HAP-1 (cell line): ENCODE measurements around the gene MCM9.
"Not testable (repeated sequence)": the region's sequence is repeated elsewhere in the genome, so short reads cannot be mapped to it uniquely, and the experiment has no call there.

Source experiments
- DNase-seq, 2 experiments: peaks; one replicate each; pipeline ENCODE4 v3.0.0-alpha.2; 2016 to 2020; ENCODE audit warnings: low spot score in 2 of 2
- H3K27me3 ChIP-seq: fragments of 250-450 bp; sonication (Bioruptor Pico); 2 replicates; pipeline ENCODE4 v1.5.1; 2020; ENCODE audit warnings: low read depth, mild to moderate bottlenecking, moderate library complexity
- H3K36me3 ChIP-seq: fragments of 250-450 bp; sonication (Bioruptor Pico); replicated peaks from 2 replicates; pipeline ENCODE4 v1.5.1; 2020; ENCODE audit warnings: mild to moderate bottlenecking
- H3K4me1 ChIP-seq: fragments of 250-450 bp; sonication (Bioruptor Pico); 2 replicates; pipeline ENCODE4 v1.5.1; 2020; ENCODE audit warnings: mild to moderate bottlenecking
- H3K4me3 ChIP-seq: fragments of 250-450 bp; sonication (Bioruptor Pico); 2 replicates; pipeline ENCODE4 v1.5.1; 2020; ENCODE audit warnings: mild to moderate bottlenecking, moderate library complexity
- H3K9me3 ChIP-seq: fragments of 250-450 bp; sonication (Bioruptor Pico); 2 replicates; pipeline ENCODE4 v1.5.1; 2020; ENCODE audit warnings: mild to moderate bottlenecking, moderate library complexity
- in situ Hi-C: fragments of 300-500 bp; cut with MboI; formaldehyde crosslinking; loops from 3 replicates; pipeline ENCODE4 v1.14.3; 2020; ENCODE audit warnings: low sequenced_read_pairs, inconsistent platforms, mixed read lengths

The MCM9 gene

DNA sequence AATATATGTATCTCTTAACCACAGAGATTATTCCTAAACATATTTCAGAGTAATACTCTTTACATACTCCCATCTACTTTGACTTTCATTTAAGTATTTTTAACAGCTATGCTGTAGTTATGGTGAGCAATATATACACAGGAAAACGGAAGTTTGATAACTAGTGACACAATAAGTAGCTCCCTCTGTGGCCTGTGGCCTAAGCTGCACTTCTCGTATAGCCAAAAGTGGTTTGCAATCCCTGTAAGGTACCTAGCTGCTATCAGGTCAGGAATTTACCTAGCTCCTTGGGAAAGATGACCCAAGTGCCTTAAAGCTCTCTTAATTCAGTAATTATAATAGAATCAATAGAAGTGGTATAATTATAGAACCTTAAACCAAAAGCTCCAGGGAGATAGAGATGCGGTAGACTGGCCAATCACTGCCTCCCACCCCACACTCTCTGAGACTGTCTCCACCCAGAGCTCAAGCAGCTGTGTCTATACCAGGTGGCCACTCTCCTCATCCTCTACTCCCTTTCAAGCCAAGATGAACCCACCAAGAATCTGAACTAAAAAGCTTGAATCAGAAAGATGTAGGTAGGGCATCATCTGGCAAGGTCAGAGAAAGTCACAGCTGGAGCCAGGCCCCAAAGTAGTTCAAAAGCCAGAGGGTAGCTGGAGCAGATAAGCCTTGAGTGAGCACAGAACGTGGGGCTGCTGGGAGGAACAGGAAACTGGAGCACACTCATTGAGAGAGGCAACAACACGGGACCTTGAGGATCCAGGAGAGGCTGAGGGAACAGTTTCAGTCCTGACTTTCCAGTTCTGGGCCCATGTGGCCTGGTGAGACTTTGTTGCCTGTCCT, 125.9 kb downstream of the MCM9 start:
- DNase-seq, result no peak
- in situ Hi-C loops, result no loop called here
- no peaks in the 10 kb centered on the region for H3K9me3 ChIP-seq
- no peaks in the 10 kb centered on the region for H3K36me3 ChIP-seq
- H3K4me3 ChIP-seq, result no peak overlapping the region
- H3K27me3 ChIP-seq, result no peaks in the 10 kb centered on the region
- H3K4me1 ChIP-seq, result no peaks in the 10 kb centered on the region

- H3K4me1 ChIP-seq, result peaks cover 2% of the 10 kb centered on the region; the same call in 1 of the 2 replicates
- no peak for DNase-seq
- no peaks in the 10 kb centered on the region for H3K9me3 ChIP-seq
Observed at GRCh38 chr6:118804091-118804490, 130.9 kb downstream of the MCM9 start.

DNA sequence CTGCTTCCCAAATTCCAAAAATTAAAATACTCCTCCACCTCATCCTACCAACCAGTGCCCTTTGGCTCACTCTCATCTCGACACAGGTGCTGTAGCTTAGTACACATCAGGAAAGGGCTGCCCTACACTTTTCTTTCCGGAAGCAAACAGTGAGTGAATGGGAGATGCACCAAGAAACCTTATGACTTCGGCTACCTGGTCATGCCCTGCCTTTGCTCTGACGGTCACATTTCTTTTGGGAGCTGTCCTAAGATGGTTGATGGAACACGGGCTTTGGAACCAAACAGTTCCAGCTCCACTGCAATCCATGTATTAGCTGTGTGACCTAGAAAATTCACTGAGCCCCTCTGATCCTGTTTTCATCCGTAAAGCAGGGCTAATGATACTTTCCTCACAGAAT, 133.7 kb downstream of the MCM9 start:
- DNase-seq, result no peak
- H3K9me3 ChIP-seq, result no peaks in the 10 kb centered on the region
- H3K36me3 ChIP-seq, result no peaks in the 10 kb centered on the region
- no peaks in the 10 kb centered on the region for H3K27me3 ChIP-seq
- H3K4me1 ChIP-seq, result peaks cover 2% of the 10 kb centered on the region; the same call in 1 of the 2 replicates
- in situ Hi-C loops, result no loop called here
- no peak overlapping the region for H3K4me3 ChIP-seq

More at GRCh38 chr6:118804091-118804490, 130.9 kb downstream of the MCM9 start:
- H3K27me3 ChIP-seq, result no peaks in the 10 kb centered on the region
- no peak overlapping the region for H3K4me3 ChIP-seq
- no peaks in the 10 kb centered on the region for H3K36me3 ChIP-seq
- in situ Hi-C loops, result no loop called here

- in situ Hi-C loops, result no loop called here
- H3K4me1 ChIP-seq, result peaks cover 2% of the 10 kb centered on the region; the same call in 1 of the 2 replicates
- no peaks in the 10 kb centered on the region for H3K9me3 ChIP-seq
- H3K27me3 ChIP-seq, result no peaks in the 10 kb centered on the region
- peak; percentile 90 for DNase-seq
- no peaks in the 10 kb centered on the region for H3K36me3 ChIP-seq
- no peak overlapping the region for H3K4me3 ChIP-seq
Observed at GRCh38 chr6:118800394-118801071, 134.4 kb downstream of the MCM9 start.

DNA sequence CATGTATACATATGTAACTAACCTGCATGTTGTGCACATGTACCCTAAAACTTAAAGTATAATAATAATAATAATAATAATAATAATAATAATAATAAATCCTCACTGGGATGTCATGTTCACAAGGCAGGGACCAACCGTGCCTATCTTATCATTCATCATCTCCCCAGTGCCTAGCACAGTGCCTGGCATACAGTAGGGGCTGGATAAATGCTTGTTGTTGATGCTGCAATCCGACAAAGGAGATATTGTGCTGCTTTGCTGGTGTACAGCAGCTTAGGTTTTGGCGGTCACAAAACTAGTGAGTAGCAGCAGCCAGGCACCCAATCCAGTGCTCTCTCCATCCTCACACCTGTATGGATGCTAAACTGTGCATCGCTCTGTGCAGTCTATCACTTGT, 135.1 kb downstream of the MCM9 start:
- no peak for DNase-seq
- no peaks in the 10 kb centered on the region for H3K9me3 ChIP-seq
- in situ Hi-C loops, result loop anchor here (25.0 kb wide), 1 partner anchor 513 kb away; no protein-coding TSS in a partner anchor
- peaks cover 2% of the 10 kb centered on the region; the same call in 1 of the 2 replicates for H3K4me1 ChIP-seq
- no peak overlapping the region for H3K4me3 ChIP-seq
- no peaks in the 10 kb centered on the region for H3K27me3 ChIP-seq
- no peaks in the 10 kb centered on the region for H3K36me3 ChIP-seq

DNA sequence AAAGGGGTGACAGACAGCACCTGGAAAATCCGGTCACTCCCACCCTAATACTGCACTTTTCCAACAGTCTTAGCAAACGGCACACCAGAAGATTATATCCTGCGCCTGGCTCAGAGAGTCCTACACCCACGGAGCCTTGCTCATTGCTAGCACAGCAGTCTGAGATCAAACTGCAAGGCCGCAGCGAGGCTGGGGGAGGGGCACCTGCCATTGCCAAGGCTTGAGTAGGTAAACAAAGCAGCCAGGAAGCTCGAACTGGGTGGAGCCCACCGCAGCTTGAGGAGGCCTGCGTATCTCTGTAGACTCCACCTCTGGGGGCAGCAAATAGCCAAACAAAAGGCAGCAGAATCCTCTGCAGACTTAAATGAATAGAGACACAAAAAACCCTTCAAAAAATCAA, 138.4 kb downstream of the MCM9 start:
- in situ Hi-C loops, result loop anchor here (25.0 kb wide), 1 partner anchor 509 kb away; no protein-coding TSS in a partner anchor
- not testable (repeated sequence) for H3K9me3 ChIP-seq, H3K36me3 ChIP-seq, H3K4me1 ChIP-seq, H3K4me3 ChIP-seq, H3K27me3 ChIP-seq
- DNase-seq, result peak; percentile 55 to 82

DNA sequence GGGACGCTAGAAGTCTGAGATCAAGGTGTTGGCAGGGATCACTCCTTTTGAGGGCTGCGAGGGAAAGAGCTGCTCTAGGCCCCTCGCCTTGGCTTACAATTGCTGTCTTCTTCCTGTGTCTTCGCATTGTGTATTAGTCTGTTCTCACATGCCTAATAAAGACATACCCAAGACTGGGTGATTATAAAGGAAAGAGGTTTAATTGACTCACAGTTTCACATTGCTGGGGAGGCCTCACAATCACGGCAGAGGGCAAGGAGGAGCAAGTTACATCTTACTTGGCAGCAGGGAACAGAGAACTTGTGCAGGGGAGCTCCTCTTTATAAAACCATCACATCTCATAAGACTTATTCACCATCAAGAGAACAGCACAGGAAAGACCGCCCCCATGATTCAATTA, 143.5 kb downstream of the MCM9 start:
- no peak for DNase-seq
- no peak overlapping the region for H3K4me3 ChIP-seq
- no peaks in the 10 kb centered on the region for H3K4me1 ChIP-seq
- in situ Hi-C loops, result loop anchor here (25.0 kb wide), 1 partner anchor 504 kb away; no protein-coding TSS in a partner anchor
- H3K9me3 ChIP-seq, result no peaks in the 10 kb centered on the region
- H3K27me3 ChIP-seq, result no peaks in the 10 kb centered on the region
- H3K36me3 ChIP-seq, result no peaks in the 10 kb centered on the region

DNA sequence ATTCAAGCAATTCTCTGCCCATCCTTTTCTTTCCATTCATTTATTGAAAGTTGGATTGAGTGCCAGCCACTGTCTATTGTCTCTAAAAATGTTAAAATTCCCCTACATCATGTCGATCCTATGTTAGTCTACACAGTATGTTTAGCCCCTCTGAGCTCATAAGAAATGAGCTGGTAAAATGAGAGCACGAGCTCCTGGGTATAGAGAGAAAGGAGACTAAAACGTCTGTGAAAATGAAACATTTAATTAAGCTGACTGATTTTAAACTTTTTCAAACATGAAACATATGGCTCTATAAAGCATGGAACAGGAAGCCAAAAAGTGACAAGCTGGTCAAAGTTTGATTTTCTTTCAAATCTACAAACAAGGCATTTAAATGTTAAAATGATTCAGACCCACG, 145.0 kb downstream of the MCM9 start:
- in situ Hi-C loops, result loop anchor here (25.0 kb wide), 1 partner anchor 503 kb away; no protein-coding TSS in a partner anchor
- no peak for DNase-seq
- Histone ChIP-seq H3K9me3 (no peaks in the 10 kb centered on the region), H3K27me3 (no peaks in the 10 kb centered on the region), H3K4me1 (no peaks in the 10 kb centered on the region), H3K36me3 (no peaks in the 10 kb centered on the region), H3K4me3 (no peak overlapping the region)

GRCh38 chr6:118789419-118789818, 145.5 kb downstream of the MCM9 start:
- Histone ChIP-seq H3K36me3 (no peaks in the 10 kb centered on the region), H3K4me3 (no peak overlapping the region), H3K4me1 (no peaks in the 10 kb centered on the region; the same call in 1 of the 2 replicates), H3K27me3 (no peaks in the 10 kb centered on the region), H3K9me3 (no peaks in the 10 kb centered on the region)
- DNase-seq, result no peak
- in situ Hi-C loops, result loop anchor here (25.0 kb wide), 1 partner anchor 502 kb away; no protein-coding TSS in a partner anchor

DNA sequence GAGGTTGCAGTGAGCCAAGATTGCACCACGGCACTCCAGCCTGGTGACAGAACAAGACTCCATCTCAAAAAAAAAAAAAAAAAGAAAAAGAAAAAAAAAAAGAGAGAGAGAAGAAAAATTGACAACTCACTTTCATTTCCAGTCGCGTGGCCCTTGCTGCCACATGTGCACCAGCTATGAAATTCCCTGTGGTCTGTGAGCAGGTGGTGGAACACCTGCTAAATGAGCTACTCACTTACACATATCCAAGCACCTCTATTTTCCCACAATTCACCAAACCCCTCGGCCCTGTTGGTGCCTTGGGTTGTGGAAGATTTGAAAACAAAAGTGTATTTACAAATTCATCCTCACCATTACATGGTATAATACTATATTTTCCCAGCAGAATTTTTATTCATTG, 146.3 kb downstream of the MCM9 start:
- Histone ChIP-seq H3K4me3 (no peak overlapping the region), H3K27me3 (no peaks in the 10 kb centered on the region), H3K9me3 (no peaks in the 10 kb centered on the region), H3K4me1 (peaks cover 4% of the 10 kb centered on the region), H3K36me3 (no peaks in the 10 kb centered on the region)
- in situ Hi-C loops, result loop anchor here (25.0 kb wide), 1 partner anchor 501 kb away; no protein-coding TSS in a partner anchor
- no peak for DNase-seq

DNA sequence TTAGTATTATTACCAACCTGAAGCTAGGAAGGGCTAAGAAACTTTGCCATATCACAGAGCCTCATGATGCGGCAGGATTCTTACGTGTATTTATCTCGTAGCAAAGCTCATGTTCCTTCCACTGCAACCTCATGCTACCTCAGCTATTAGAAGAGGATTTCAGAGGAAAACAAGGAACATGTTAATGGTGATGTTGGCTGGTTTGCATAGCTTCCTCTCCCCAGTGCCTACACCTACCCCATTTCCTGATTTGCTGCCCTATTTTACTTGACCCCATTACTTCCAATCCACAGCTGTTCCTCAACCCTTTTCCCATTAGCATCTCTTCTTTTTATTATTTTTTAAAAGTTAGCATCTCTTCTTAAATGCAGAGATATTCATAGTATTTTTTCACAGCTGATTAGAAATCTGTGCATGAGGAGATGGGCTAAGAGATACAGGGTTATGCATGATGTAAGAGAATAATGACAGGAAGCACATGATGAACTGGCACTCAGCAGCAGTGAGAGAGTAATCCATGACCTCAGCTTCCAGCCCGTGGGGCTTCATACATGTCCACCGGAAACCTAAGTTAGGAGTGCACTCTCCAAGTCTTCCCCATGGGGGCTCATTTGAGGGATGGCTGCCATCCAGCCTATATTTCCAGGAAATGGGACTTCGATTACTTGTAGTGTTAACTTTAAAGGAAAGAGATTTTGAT, 147.1 kb downstream of the MCM9 start:
- in situ Hi-C loops, result loop anchor here (25.0 kb wide), 1 partner anchor 501 kb away; no protein-coding TSS in a partner anchor
- Histone ChIP-seq H3K4me1 (peaks cover 4% of the 10 kb centered on the region), H3K27me3 (no peaks in the 10 kb centered on the region), H3K4me3 (no peak overlapping the region), H3K36me3 (no peaks in the 10 kb centered on the region), H3K9me3 (no peaks in the 10 kb centered on the region)
- no peak for DNase-seq

- H3K27me3 ChIP-seq, result no peaks in the 10 kb centered on the region
- H3K9me3 ChIP-seq, result no peaks in the 10 kb centered on the region
- H3K36me3 ChIP-seq, result no peaks in the 10 kb centered on the region
- H3K4me1 ChIP-seq, result peaks cover 4% of the 10 kb centered on the region
- in situ Hi-C loops, result loop anchor here (25.0 kb wide), 1 partner anchor 500 kb away; no protein-coding TSS in a partner anchor
- H3K4me3 ChIP-seq, result no peak overlapping the region
- no peak for DNase-seq
Observed at GRCh38 chr6:118786596-118787453, 148.1 kb downstream of the MCM9 start.

DNA sequence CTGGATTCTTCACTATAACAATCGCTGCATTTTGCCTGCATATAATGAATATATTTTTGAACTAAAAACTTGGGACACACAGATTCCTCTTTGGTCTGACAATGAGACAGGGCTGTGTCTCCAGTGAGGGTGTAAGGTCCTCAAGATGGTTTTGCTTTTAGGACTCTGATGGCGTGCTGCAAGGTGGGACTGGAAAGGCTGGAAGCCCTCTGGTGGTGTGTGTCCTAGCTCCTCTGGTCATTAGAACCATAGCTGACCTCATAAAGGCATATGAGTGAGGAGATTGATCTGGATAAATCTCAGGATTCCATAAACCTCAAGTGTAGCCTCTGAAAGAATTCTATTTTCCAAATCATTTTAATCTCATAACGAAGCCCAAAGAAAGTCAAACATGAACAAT, 149.4 kb downstream of the MCM9 start:
- Histone ChIP-seq H3K9me3 (no peaks in the 10 kb centered on the region), H3K4me1 (peaks cover 7% of the 10 kb centered on the region), H3K27me3 (no peaks in the 10 kb centered on the region), H3K4me3 (no peak overlapping the region), H3K36me3 (no peaks in the 10 kb centered on the region)
- in situ Hi-C loops, result loop anchor here (25.0 kb wide), 1 partner anchor 498 kb away; no protein-coding TSS in a partner anchor
- no peak for DNase-seq
